Right atrium auricular region (tissue), 2 donors: ENCODE results near the gene ETV6. TPM values are rescaled to one million over a fixed set of nuclear protein-coding genes. Genes with fewer than 3 reads are reported as not detected.

ENCODE experiments used
- DNase-seq: peaks from one replicate; pipeline ENCODE4 v3.0.0-alpha.2; 2019; ENCODE audit warnings: low spot score
- H3K27ac ChIP-seq, 2 donors: fragments of 200-600 bp; sonication (generic); 1 replicate in 1 of 2; 2 replicates in 1 of 2; pipeline ENCODE4 v1.5.1; 2016 to 2019
- H3K27me3 ChIP-seq, 2 donors: fragments of 200-600 bp; sonication (generic); one replicate each; pipeline versions ENCODE4 v1.5.1 to v1.6.0; 2017 to 2019
- H3K36me3 ChIP-seq: fragments of 200-600 bp; sonication (generic); one replicate; pipeline ENCODE4 v1.5.1; 2016
- H3K4me1 ChIP-seq, 2 donors: fragments of 200-600 bp; sonication (generic); one replicate each; pipeline versions ENCODE4 v1.5.1 to v1.6.0; 2017 to 2019
- H3K4me3 ChIP-seq, 2 donors: fragments of 200-600 bp; sonication (generic); 1 replicate in 1 of 2; 2 replicates in 1 of 2; pipeline ENCODE4 v1.5.1; 2017 to 2019; ENCODE audit warnings: mild to moderate bottlenecking in 1 of 2, moderate library complexity in 1 of 2
- H3K9me3 ChIP-seq, 2 donors: fragments of 200-600 bp; sonication (generic); one replicate each; pipeline ENCODE4 v1.5.1; 2019
- total RNA-seq, 2 donors: library from RNA; depleted of rRNA; stranded (reverse); fragments of >200 nt; gene quantifications; one replicate each; pipeline ENCODE4 v1.1.0, GENCODE V29; 2016
- TF ChIP-seq, protein P1 (sequence below), 2 donors: fragments of 200-600 bp; sonication (generic); IDR thresholded peaks; one replicate each; pipeline ENCODE4 v1.5.1; 2019; ENCODE audit warnings: antibody characterized with exemption in 2 of 2

The ETV6 gene
- total RNA-seq, 2 donors from 2014 or later, result 6.7 TPM

DNA sequence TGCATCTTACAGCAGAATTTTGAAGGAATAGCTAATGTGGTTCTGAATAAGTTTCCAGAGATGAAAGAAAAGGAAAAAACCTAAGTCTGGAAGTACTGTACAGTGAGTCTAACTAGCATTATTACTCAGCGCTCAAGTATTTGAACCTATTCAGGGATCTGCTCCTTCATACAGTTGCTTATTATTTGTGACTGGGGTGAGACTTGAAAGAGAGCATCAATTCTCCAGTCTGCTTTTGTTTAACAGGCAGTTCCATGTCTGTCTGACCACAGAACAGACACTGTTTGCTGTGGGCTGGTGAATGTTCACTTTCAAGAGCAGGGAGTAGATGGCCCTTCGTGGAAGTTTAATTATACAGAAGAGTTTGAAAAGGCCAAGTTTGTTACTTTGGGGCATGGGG is 9.3 kb downstream of the ETV6 start:
- H3K36me3 ChIP-seq, result no peaks in the 10 kb centered on the region
- TF ChIP-seq, protein P1, sequence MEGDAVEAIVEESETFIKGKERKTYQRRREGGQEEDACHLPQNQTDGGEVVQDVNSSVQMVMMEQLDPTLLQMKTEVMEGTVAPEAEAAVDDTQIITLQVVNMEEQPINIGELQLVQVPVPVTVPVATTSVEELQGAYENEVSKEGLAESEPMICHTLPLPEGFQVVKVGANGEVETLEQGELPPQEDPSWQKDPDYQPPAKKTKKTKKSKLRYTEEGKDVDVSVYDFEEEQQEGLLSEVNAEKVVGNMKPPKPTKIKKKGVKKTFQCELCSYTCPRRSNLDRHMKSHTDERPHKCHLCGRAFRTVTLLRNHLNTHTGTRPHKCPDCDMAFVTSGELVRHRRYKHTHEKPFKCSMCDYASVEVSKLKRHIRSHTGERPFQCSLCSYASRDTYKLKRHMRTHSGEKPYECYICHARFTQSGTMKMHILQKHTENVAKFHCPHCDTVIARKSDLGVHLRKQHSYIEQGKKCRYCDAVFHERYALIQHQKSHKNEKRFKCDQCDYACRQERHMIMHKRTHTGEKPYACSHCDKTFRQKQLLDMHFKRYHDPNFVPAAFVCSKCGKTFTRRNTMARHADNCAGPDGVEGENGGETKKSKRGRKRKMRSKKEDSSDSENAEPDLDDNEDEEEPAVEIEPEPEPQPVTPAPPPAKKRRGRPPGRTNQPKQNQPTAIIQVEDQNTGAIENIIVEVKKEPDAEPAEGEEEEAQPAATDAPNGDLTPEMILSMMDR (IDR thresholded peaks at IDR 0.05), result no peak
- H3K4me3 ChIP-seq, result no peak overlapping the region
- H3K27me3 ChIP-seq, result no peaks in the 10 kb centered on the region
- H3K4me1 ChIP-seq, result peaks cover 0 to 46% of the 10 kb centered on the region in 2 donors
- DNase-seq, result no peak
- no peaks in the 10 kb centered on the region for H3K9me3 ChIP-seq
- no peak overlapping the region for H3K27ac ChIP-seq

DNA sequence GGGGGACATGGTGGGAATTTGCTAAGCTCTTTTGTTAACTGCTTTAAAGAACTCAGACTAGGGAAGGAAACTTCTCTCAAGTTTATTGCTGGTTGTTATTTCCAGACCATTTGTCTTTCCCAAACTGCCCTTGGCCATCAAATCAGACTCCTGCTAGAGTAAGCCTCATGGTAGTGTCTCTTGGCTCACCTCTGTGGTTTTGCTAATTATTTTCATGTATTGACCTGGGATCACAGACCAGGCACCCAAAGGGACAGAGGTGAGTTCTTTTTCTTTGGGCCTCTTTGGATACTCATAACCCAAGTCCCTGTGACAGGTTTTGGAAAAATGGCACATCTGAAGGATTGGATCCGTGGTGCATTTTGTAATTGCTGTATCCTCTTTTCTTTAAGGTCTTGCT is 11.2 kb downstream of the ETV6 start:
- H3K36me3 ChIP-seq, result no peaks in the 10 kb centered on the region
- no peak for DNase-seq
- peaks cover 0 to 40% of the 10 kb centered on the region in 2 donors for H3K4me1 ChIP-seq
- no peak overlapping the region for H3K27ac ChIP-seq
- no peaks in the 10 kb centered on the region for H3K27me3 ChIP-seq
- H3K9me3 ChIP-seq, result no peaks in the 10 kb centered on the region
- H3K4me3 ChIP-seq, result no peak overlapping the region
- TF ChIP-seq, protein P1 (IDR thresholded peaks at IDR 0.05), result no peak

DNA sequence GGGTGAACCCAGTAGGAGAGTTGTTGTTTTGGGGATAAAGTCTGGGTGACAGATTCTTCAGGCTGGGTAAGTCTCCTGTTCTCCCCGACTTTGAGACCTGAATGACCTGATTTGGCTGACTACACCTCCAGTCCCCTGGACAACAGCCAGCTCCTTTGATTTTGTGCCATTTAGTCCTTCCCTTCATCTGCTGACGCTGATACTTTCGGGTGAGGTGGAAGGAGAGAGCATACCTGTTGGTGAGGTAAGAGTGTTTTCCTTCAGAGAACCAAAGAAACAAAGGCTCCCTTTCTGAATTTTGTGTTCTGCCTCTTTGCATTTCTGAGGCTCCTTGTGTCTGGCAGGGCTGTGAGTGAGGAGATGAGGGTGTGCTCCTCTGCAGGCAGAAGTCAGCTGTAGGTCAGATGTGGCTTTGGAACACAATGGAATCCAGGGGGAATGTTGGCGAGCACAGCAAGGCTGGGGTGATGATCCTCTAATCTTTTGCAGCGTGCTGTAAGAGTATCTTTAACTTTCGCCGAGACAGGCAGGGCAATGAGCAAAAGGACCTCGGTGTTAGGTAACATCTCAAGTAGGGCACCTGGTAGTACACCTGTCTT is 12.1 kb downstream of the ETV6 start:
- Histone ChIP-seq H3K27me3 (no peaks in the 10 kb centered on the region), H3K27ac (peak overlapping the region; percentile 20 to 59), H3K4me3 (no peak overlapping the region), H3K4me1 (peaks cover 0 to 40% of the 10 kb centered on the region in 2 donors), H3K36me3 (no peaks in the 10 kb centered on the region), H3K9me3 (no peaks in the 10 kb centered on the region)
- TF ChIP-seq, protein P1 (IDR thresholded peaks at IDR 0.05), result no peak
- DNase-seq, result no peak

DNA sequence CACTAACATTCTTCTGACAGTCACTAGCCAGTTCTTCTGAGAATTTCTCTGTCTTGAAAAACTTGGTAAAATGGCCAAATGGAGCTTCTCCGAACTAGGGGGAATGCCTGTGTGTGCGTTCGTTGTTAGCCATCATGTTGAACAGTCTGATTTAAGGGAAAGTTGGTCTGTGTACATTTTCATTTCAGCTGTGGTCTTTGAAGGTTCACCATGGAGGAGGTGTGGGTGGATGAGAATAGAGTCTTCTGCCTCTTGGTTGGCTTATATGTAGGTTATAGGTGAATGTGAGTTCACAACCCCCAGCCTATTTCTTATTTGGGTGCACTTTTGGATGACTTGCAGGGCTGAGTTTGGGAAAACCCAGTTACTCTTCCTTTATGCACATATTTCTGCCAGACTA is 12.9 kb downstream of the ETV6 start:
- Histone ChIP-seq H3K4me3 (no peak overlapping the region), H3K27me3 (no peaks in the 10 kb centered on the region), H3K27ac (peak overlapping the region; percentile 63 to 75), H3K9me3 (no peaks in the 10 kb centered on the region), H3K36me3 (no peaks in the 10 kb centered on the region), H3K4me1 (peaks cover 0 to 40% of the 10 kb centered on the region in 2 donors)
- no peak for DNase-seq
- TF ChIP-seq, protein P1 (IDR thresholded peaks at IDR 0.05), result no peak

DNA sequence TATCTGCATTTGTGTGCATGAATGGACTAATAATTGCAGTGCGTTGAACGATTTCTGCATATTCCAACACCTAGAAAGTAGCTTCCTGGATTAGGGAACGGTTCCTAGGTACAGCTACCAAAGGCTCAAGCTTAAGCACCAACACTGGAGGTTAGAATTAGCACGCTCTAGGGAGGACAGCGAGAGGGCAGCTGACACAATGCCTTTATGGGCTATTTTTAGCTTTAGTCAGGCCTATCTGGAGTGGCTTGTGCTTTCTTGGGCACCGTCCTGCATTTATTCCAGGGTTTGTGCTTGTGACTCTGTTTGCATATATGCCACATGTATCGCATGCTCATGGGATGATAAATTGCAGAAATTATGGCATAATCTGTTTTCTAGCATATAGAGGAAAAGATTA is 13.7 kb downstream of the ETV6 start:
- H3K27me3 ChIP-seq, result no peaks in the 10 kb centered on the region
- TF ChIP-seq, protein P1 (IDR thresholded peaks at IDR 0.05), result no peak
- peak overlapping the region; percentile 69 to 75 for H3K27ac ChIP-seq
- H3K4me1 ChIP-seq, result peaks cover 0 to 42% of the 10 kb centered on the region in 2 donors
- no peak for DNase-seq
- H3K4me3 ChIP-seq, result no peak overlapping the region
- no peaks in the 10 kb centered on the region for H3K36me3 ChIP-seq
- H3K9me3 ChIP-seq, result no peaks in the 10 kb centered on the region

DNA sequence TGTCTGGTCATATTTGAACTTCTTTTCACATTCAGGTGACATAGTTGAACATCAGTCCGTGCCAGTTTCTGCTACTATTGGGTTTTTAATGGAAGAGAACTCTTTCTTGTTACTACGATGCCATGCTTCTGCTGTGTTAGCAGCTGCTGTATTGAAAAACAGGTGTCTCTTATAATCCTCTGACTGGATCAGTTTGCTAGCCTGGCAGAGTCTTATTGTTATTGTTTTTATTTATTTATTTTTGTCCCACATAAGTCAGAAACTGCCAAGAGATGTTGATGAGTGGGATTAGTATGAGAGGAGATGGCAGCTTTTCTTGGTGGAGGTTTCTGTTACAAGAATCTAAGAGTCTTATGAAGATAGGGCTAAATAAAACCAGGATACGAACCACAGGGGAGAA is 14.6 kb downstream of the ETV6 start:
- H3K4me1 ChIP-seq, result peaks cover 0 to 32% of the 10 kb centered on the region in 2 donors
- no peaks in the 10 kb centered on the region for H3K36me3 ChIP-seq
- no peaks in the 10 kb centered on the region for H3K27me3 ChIP-seq
- H3K27ac ChIP-seq, result peak overlapping the region; percentile 69 to 75
- DNase-seq, result no peak
- TF ChIP-seq, protein P1 (IDR thresholded peaks at IDR 0.05), result no peak
- no peaks in the 10 kb centered on the region for H3K9me3 ChIP-seq
- H3K4me3 ChIP-seq, result no peak overlapping the region
